ACHN (cell line): Measurements from ENCODE around the gene E2F8.

Source experiments
- DNase-seq: peaks from one replicate; pipeline ENCODE4 v3.0.0-alpha.2; 2015
- in situ Hi-C: cut with HindIII; loops from 2 replicates; pipeline ENCODE4 v1.10.0; 2017; ENCODE audit warnings: low sequenced_read_pairs, low pct_ligation_motif_present, low pct_unique_long_range_greater_than_20kb

The E2F8 gene

GRCh38 chr11:19229671-19230070 lies 11.1 kb downstream of the E2F8 start:
- in situ Hi-C loops: no loop called here
- DNase-seq: no peak

- DNase-seq: no peak
- in situ Hi-C loops: no loop called here
Observed at GRCh38 chr11:19228968-19229367, 11.8 kb downstream of the E2F8 start.

GRCh38 chr11:19226378-19227195 lies 14.2 kb downstream of the E2F8 start:
- no peak for DNase-seq
- in situ Hi-C loops: no loop called here

- in situ Hi-C loops: no loop called here
- no peak for DNase-seq
Observed at GRCh38 chr11:19225581-19225980, 15.2 kb downstream of the E2F8 start.

GRCh38 chr11:19225123-19225522 lies 15.6 kb downstream of the E2F8 start:
- DNase-seq: no peak
- in situ Hi-C loops: no loop called here

GRCh38 chr11:19220903-19221724 lies 19.6 kb downstream of the E2F8 start:
- DNase-seq: no peak
- in situ Hi-C loops: no loop called here

- in situ Hi-C loops: no loop called here
- no peak for DNase-seq
Observed at GRCh38 chr11:19218786-19219460, 21.8 kb downstream of the E2F8 start.

- in situ Hi-C loops: no loop called here
- no peak for DNase-seq
Observed at GRCh38 chr11:19218216-19218615, 22.5 kb downstream of the E2F8 start.

GRCh38 chr11:19216709-19217374 lies 23.9 kb downstream of the E2F8 start:
- in situ Hi-C loops: no loop called here
- DNase-seq: no peak

- DNase-seq: no peak
- in situ Hi-C loops: no loop called here
Observed at GRCh38 chr11:19216021-19216420, 24.7 kb downstream of the E2F8 start.

GRCh38 chr11:19209617-19210370 lies 31.0 kb downstream of the E2F8 start:
- in situ Hi-C loops: no loop called here
- DNase-seq: no peak

GRCh38 chr11:19208959-19209546 lies 31.7 kb downstream of the E2F8 start:
- in situ Hi-C loops: no loop called here

GRCh38 chr11:19208181-19208580 lies 32.6 kb downstream of the E2F8 start:
- in situ Hi-C loops: no loop called here
- DNase-seq: no peak

More at GRCh38 chr11:19208959-19209546, 31.7 kb downstream of the E2F8 start:
- DNase-seq: no peak

- in situ Hi-C loops: no loop called here
- DNase-seq: no peak
Observed at GRCh38 chr11:19204836-19205235, 35.9 kb downstream of the E2F8 start.

GRCh38 chr11:19201737-19202605 lies 38.8 kb downstream of the E2F8 start, which contains the start of gene CSRP3:
TSS of gene CSRP3 (minus strand) at chr11:19201983. CDS start at chr11:19192448, 9,535 bp downstream.
- in situ Hi-C loops: no loop called here
- DNase-seq: no peak

- peak; percentile 56 for DNase-seq
- in situ Hi-C loops: no loop called here
Observed at GRCh38 chr11:19200410-19201201, 40.1 kb downstream of the E2F8 start.
